Parathyroid adenoma (tissue), 2 donors: ENCODE results near the gene NEO1.

Source experiments
- H2AFZ ChIP-seq: fragments of 300-600 bp; sonication (generic); one replicate; pipeline ENCODE4 v1.7.0; 2017; ENCODE audit warnings: antibody characterized with exemption, mild to moderate bottlenecking
- H3K27ac ChIP-seq: fragments of 300-600 bp; sonication (generic); one replicate; pipeline ENCODE4 v1.7.0; 2017
- H3K27me3 ChIP-seq: fragments of 300-600 bp; sonication (generic); one replicate; pipeline ENCODE4 v1.7.0; 2017; ENCODE audit warnings: low read length; ENCODE audit not compliant: control insufficient read depth, insufficient read depth
- H3K36me3 ChIP-seq: fragments of 300-600 bp; sonication (generic); one replicate; pipeline ENCODE4 v1.7.0; 2017; ENCODE audit warnings: low read length; ENCODE audit not compliant: control insufficient read depth, insufficient read depth
- H3K4me1 ChIP-seq: fragments of 300-600 bp; sonication (generic); one replicate; pipeline ENCODE4 v1.7.0; 2017; ENCODE audit warnings: control low read depth
- H3K4me2 ChIP-seq: fragments of 300-600 bp; sonication (generic); one replicate; pipeline ENCODE4 v1.7.0; 2017; ENCODE audit warnings: low read length
- H3K4me3 ChIP-seq: fragments of 300-600 bp; sonication (generic); one replicate; pipeline ENCODE4 v1.7.0; 2017; ENCODE audit warnings: low read depth, low read length
- H3K79me2 ChIP-seq: fragments of 300-600 bp; sonication (generic); one replicate; pipeline ENCODE4 v1.7.0; 2017; ENCODE audit warnings: control low read depth
- H3K9ac ChIP-seq: fragments of 300-600 bp; sonication (generic); one replicate; pipeline ENCODE4 v1.7.0; 2017; ENCODE audit warnings: mild to moderate bottlenecking
- H3K9me3 ChIP-seq: fragments of 300-600 bp; sonication (generic); one replicate; pipeline ENCODE4 v1.7.0; 2017; ENCODE audit warnings: low read length; ENCODE audit not compliant: control insufficient read depth
- CTCF ChIP-seq: fragments of 300-600 bp; sonication (generic); IDR thresholded peaks from one replicate; pipeline ENCODE4 v1.7.0; 2017; ENCODE audit warnings: antibody characterized with exemption, mild to moderate bottlenecking
- donor health status: primary hyperparathyroidism.

The NEO1 gene

GRCh38 chr15:73338058-73338457 lies 285.8 kb downstream of the NEO1 start:
- H3K4me1 ChIP-seq, result no peaks in the 10 kb centered on the region
- no peak overlapping the region for H2AFZ ChIP-seq
- H3K9me3 ChIP-seq, result no peaks in the 10 kb centered on the region
- no peak overlapping the region for H3K4me2 ChIP-seq
- no peaks in the 10 kb centered on the region for H3K36me3 ChIP-seq
- H3K9ac ChIP-seq, result no peak overlapping the region
- H3K27me3 ChIP-seq, result no peaks in the 10 kb centered on the region
- no peaks in the 10 kb centered on the region for H3K79me2 ChIP-seq
- no peak overlapping the region for H3K4me3 ChIP-seq
- H3K27ac ChIP-seq, result no peak overlapping the region
- TF ChIP-seq CTCF, result no peak

GRCh38 chr15:73338606-73339374 lies 286.5 kb downstream of the NEO1 start:
- Histone ChIP-seq H3K9me3 (no peaks in the 10 kb centered on the region), H2AFZ (no peak overlapping the region), H3K79me2 (no peaks in the 10 kb centered on the region), H3K27ac (no peak overlapping the region), H3K4me1 (no peaks in the 10 kb centered on the region), H3K27me3 (no peaks in the 10 kb centered on the region), H3K4me2 (no peak overlapping the region), H3K4me3 (no peak overlapping the region), H3K9ac (no peak overlapping the region), H3K36me3 (no peaks in the 10 kb centered on the region)
- no peak for TF ChIP-seq CTCF

GRCh38 chr15:73340502-73341192 lies 288.4 kb downstream of the NEO1 start:
- Histone ChIP-seq H3K79me2 (no peaks in the 10 kb centered on the region), H3K36me3 (no peaks in the 10 kb centered on the region), H3K4me2 (no peak overlapping the region), H3K27ac (no peak overlapping the region), H3K4me3 (no peak overlapping the region), H3K4me1 (no peaks in the 10 kb centered on the region), H3K27me3 (no peaks in the 10 kb centered on the region), H2AFZ (no peak overlapping the region), H3K9me3 (no peaks in the 10 kb centered on the region), H3K9ac (no peak overlapping the region)
- no peak for TF ChIP-seq CTCF

GRCh38 chr15:73341886-73342600 lies 289.8 kb downstream of the NEO1 start:
- H3K27me3 ChIP-seq, result no peaks in the 10 kb centered on the region
- no peak overlapping the region for H3K4me3 ChIP-seq
- no peak overlapping the region for H3K9ac ChIP-seq
- H3K9me3 ChIP-seq, result no peaks in the 10 kb centered on the region
- no peak overlapping the region for H3K27ac ChIP-seq
- TF ChIP-seq CTCF, result no peak
- no peak overlapping the region for H3K4me2 ChIP-seq
- no peaks in the 10 kb centered on the region for H3K36me3 ChIP-seq
- H2AFZ ChIP-seq, result peak overlapping the region; percentile 38
- no peaks in the 10 kb centered on the region for H3K4me1 ChIP-seq
- no peaks in the 10 kb centered on the region for H3K79me2 ChIP-seq
